Measurements from ENCODE around the gene PPP1R36. TPM values are rescaled to one million over a fixed set of nuclear protein-coding genes. Genes with fewer than 3 reads are reported as not detected.
"Not testable (repeated sequence)": the region's sequence is repeated elsewhere in the genome, so short reads cannot be mapped to it uniquely, and the experiment has no call there.

The PPP1R36 gene
- total RNA-seq, 1 donor from 2014 or later = 1.2 TPM

GRCh38 chr14:64556526-64556925, 6.8 kb downstream of the PPP1R36 start:
- no peak overlapping the region for H3K4me3 ChIP-seq (ENCODE audit: low read depth, low read length)
- no peak for TF ChIP-seq CTCF (IDR thresholded peaks at IDR 0.05; ENCODE audit: insufficient read depth, low read length, poor library complexity, severe bottlenecking)
- no peaks in the 10 kb centered on the region for H3K27me3 ChIP-seq (ENCODE audit: control insufficient read depth, insufficient read depth, low read length)
- H3K36me3 ChIP-seq (ENCODE audit: control insufficient read depth, insufficient read depth, low read length) = no peaks in the 10 kb centered on the region
- DNase-seq (ENCODE audit: low read depth) = no peak

DNA sequence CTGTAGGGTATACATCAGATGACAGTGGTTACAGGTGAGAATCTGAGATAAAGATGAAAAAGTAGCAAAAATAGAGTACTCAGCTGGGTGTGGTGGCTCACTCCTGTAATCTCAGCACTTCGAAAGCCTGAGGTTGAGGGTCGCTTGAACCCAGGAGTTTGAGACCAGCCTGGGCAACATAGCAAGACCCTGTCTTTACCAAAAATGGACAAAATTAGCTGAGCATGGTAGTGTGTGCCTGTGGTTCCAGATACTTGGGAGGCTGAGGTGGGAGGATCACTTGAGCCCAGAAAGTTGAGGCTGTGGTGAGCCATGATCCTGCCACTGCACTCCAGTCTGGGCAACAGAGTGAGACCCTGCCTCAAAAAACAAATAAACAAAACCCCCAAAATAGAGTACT, 8.5 kb downstream of the PPP1R36 start:
- not testable (repeated sequence) for H3K27me3 ChIP-seq (ENCODE audit: control insufficient read depth, insufficient read depth, low read length); H3K4me3 ChIP-seq (ENCODE audit: low read depth, low read length); H3K36me3 ChIP-seq (ENCODE audit: control insufficient read depth, insufficient read depth, low read length); DNase-seq (ENCODE audit: low read depth)

DNA sequence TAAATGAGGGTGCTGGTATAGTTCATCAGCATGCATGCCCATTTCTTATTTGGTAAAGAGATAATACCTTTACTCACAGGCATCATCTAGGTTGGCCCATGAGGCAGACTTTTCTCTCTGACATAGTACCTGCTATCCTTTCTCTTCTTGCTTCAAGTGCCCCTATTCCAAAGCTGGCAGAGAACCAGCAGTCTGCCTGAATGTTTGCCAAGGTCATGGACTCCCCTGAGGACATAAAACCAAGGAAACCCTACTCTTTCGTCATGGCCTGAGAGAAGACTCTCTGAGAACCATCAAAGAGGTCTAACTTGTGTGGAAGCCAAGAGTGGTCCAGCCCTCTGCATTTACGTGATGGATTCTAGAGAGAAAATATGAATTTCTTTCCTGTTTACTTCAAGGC, 11.9 kb downstream of the PPP1R36 start:
- Histone ChIP-seq H3K27me3 (ENCODE audit: control insufficient read depth, insufficient read depth, low read length) (no peaks in the 10 kb centered on the region), H3K36me3 (ENCODE audit: control insufficient read depth, insufficient read depth, low read length) (no peaks in the 10 kb centered on the region), H3K4me3 (ENCODE audit: low read depth, low read length) (no peak overlapping the region)
- DNase-seq (ENCODE audit: low read depth) = no peak
- TF ChIP-seq CTCF (IDR thresholded peaks at IDR 0.05; ENCODE audit: insufficient read depth, low read length, poor library complexity, severe bottlenecking) = no peak

DNA sequence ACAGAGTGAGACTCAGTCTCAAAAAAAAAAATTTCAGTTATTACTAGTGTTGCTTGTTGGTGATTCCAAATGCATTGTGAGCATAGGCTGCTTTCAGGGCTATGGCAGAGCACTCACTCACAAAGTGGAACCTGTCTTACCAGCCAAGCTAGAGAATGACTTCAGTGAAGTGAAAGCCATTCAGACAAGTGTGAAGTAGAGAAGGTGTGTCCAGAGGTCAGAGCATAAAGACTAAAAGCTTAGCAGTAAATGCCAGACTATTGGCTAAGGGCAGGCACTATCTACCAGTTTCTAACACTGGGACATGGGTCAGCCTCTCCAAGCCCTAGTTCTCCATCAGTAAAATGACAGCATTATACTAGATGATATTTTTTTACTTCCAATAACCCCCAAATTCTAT, 12.7 kb downstream of the PPP1R36 start:
- no peaks in the 10 kb centered on the region for H3K27me3 ChIP-seq (ENCODE audit: control insufficient read depth, insufficient read depth, low read length)
- H3K36me3 ChIP-seq (ENCODE audit: control insufficient read depth, insufficient read depth, low read length) = no peaks in the 10 kb centered on the region
- TF ChIP-seq CTCF (IDR thresholded peaks at IDR 0.05; ENCODE audit: insufficient read depth, low read length, poor library complexity, severe bottlenecking) = no peak
- no peak for DNase-seq (ENCODE audit: low read depth)
- no peak overlapping the region for H3K4me3 ChIP-seq (ENCODE audit: low read depth, low read length)

DNA sequence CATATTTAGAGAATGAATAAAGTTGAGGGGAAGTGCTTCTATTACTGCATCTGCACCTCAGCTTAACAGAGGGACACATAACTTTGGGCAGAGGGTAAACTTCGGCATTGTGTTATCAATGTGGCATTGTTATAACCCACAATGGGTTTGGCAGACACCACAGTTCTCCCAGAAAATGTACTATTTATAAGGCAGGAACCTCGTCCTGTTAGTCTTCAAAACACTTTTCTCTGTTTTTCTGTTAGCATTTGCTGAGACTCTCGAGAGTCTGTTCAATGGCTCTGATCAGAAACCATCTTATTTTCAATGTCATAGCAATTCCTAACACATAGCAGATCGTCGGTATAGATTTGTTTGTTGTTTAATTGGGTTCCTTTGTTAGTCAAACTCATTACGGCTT, 13.9 kb downstream of the PPP1R36 start:
- H3K4me3 ChIP-seq (ENCODE audit: low read depth, low read length) = no peak overlapping the region
- no peaks in the 10 kb centered on the region for H3K36me3 ChIP-seq (ENCODE audit: control insufficient read depth, insufficient read depth, low read length)
- TF ChIP-seq CTCF (IDR thresholded peaks at IDR 0.05; ENCODE audit: insufficient read depth, low read length, poor library complexity, severe bottlenecking) = no peak
- no peaks in the 10 kb centered on the region for H3K27me3 ChIP-seq (ENCODE audit: control insufficient read depth, insufficient read depth, low read length)
- no peak for DNase-seq (ENCODE audit: low read depth)

DNA sequence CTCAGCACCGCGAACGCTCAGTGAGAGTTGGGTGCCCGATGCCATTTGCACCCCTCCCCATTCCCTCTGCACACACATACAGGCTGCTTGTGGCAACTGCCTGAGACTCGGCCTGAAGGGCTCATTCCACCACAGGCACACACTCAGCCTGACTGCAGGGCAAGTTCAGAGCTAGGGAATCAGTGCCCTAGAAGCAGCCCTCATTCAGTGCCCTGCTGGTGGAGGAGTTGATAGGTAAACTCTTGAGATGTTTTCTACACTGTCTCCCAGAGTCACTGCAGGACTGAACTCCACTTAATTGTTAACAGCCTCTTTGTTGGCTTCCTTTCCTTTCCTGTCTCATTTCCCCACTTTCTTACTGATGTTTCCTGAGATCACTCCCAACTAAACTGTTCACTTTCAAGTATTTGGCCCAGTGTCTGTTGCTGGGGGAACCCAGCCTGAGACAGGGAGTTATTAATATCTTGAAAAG, 16.9 kb downstream of the PPP1R36 start:
- Histone ChIP-seq H3K4me3 (ENCODE audit: low read depth, low read length) (no peak overlapping the region), H3K36me3 (ENCODE audit: control insufficient read depth, insufficient read depth, low read length) (no peaks in the 10 kb centered on the region), H3K27me3 (ENCODE audit: control insufficient read depth, insufficient read depth, low read length) (no peaks in the 10 kb centered on the region)
- no peak for TF ChIP-seq CTCF (IDR thresholded peaks at IDR 0.05; ENCODE audit: insufficient read depth, low read length, poor library complexity, severe bottlenecking)
- no peak for DNase-seq (ENCODE audit: low read depth)
